ENCODE data around the gene TOGARAM1.

The TOGARAM1 gene, protein sequence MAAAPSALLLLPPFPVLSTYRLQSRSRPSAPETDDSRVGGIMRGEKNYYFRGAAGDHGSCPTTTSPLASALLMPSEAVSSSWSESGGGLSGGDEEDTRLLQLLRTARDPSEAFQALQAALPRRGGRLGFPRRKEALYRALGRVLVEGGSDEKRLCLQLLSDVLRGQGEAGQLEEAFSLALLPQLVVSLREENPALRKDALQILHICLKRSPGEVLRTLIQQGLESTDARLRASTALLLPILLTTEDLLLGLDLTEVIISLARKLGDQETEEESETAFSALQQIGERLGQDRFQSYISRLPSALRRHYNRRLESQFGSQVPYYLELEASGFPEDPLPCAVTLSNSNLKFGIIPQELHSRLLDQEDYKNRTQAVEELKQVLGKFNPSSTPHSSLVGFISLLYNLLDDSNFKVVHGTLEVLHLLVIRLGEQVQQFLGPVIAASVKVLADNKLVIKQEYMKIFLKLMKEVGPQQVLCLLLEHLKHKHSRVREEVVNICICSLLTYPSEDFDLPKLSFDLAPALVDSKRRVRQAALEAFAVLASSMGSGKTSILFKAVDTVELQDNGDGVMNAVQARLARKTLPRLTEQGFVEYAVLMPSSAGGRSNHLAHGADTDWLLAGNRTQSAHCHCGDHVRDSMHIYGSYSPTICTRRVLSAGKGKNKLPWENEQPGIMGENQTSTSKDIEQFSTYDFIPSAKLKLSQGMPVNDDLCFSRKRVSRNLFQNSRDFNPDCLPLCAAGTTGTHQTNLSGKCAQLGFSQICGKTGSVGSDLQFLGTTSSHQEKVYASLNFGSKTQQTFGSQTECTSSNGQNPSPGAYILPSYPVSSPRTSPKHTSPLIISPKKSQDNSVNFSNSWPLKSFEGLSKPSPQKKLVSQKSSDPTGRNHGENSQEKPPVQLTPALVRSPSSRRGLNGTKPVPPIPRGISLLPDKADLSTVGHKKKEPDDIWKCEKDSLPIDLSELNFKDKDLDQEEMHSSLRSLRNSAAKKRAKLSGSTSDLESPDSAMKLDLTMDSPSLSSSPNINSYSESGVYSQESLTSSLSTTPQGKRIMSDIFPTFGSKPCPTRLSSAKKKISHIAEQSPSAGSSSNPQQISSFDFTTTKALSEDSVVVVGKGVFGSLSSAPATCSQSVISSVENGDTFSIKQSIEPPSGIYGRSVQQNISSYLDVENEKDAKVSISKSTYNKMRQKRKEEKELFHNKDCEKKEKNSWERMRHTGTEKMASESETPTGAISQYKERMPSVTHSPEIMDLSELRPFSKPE (N-terminal part only)

DNA sequence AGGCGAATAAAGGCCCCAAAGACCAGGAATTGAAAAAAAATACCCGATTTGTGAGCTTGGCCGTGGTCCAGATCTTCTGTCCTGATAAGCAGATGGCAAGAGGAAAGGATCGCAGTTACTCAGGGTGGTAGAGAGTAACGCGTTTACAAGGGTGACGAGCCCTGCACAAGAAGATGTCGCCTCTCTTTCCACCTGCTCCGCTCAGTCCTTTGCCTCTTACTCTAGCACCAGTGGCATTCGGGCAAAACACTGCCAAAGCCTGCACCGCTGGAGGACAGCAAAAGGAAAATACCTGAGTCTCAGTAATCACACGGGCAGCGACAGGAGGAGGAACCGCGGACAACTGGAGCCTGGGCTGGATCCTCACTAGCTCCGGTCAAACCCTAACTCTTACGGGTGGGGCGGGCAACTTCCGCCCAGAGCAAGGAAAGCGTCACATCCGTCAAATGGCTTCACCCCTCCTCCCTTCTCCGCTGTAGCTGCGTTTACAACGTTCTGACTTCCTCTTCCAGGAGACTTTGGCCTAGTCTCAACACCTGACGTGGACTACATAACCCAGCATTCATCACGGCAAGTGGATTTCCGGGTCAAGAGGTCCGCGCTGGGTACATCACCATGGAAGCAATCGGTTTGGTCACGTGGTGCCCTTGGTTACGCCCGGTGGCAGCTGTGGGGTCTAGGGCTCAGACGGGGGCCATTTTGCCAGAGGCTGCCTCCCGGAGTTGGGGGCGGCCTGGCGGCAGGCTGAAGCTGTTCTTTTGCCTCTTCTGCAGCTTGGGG lies at the start of gene TOGARAM1, which contains the start of gene KLHL28:
Gene TOGARAM1, plus strand, starts transcription at position 637 of the 780 bp plus-strand sequence. CDS start 232 bp downstream, outside the sequence.
Gene KLHL28, minus strand, starts transcription at position 394 of the 780 bp plus-strand sequence. CDS start 16,019 bp downstream, outside the sequence.
- DNase-seq, result peak; percentile 94

GRCh38 chr14:44914849-44915248 lies 47.1 kb upstream of the TOGARAM1 start:
- no peak for DNase-seq

- DNase-seq, result no peak
Observed at GRCh38 chr14:44928793-44929192, 33.2 kb upstream of the TOGARAM1 start.

GRCh38 chr14:44935155-44935554 lies 26.8 kb upstream of the TOGARAM1 start:
- no peak for DNase-seq

DNA sequence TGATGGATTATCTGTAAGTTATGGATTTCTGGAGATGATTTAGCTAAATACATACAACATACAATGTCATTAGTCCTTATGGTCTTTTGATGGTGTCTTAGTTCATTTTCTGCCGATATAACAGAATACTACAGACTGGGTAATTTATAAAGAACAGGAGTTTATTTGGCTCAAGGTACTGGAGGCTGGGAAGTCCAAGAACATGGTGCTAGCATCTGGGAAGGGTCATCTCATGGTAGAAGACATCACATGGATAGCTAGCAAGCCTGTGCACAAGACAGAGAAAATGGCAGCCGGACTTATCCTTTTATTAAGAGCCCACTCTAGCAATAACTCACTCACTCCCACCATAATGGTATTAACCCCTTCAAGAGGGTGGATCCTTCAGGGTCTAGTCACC lies 24.4 kb upstream of the TOGARAM1 start:
- DNase-seq, result no peak

GRCh38 chr14:44940211-44940610 lies 21.8 kb upstream of the TOGARAM1 start:
- DNase-seq, result no peak

GRCh38 chr14:44940944-44941343 lies 21.0 kb upstream of the TOGARAM1 start:
- DNase-seq, result no peak

- DNase-seq, result no peak
Observed at GRCh38 chr14:44941591-44941990, 20.4 kb upstream of the TOGARAM1 start.

- DNase-seq, result no peak
Observed at GRCh38 chr14:44942436-44942835, 19.6 kb upstream of the TOGARAM1 start.

DNA sequence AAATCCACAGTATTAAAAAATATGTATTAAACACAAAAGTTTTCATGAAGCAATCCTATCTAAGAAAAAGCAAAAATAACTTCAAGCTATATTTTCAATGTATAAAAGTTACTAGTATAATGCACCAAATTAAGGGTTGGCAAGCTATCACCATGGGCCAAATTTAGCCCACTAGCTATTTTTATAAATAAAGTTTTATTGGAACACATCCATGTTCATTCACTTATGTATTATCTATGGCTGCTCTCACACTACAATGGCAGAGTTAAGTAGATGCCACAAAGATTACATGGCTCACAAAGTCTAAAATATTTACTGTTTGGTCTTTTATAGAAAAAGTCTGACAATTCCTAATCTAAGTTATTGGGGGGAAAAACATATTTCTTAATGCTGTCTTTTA lies 17.9 kb upstream of the TOGARAM1 start:
- no peak for DNase-seq

GRCh38 chr14:44945264-44945663 lies 16.7 kb upstream of the TOGARAM1 start:
- no peak for DNase-seq

GRCh38 chr14:44951051-44951450 lies 10.9 kb upstream of the TOGARAM1 start:
- no peak for DNase-seq

- no peak for DNase-seq
Observed at GRCh38 chr14:44952391-44953110, 9.4 kb upstream of the TOGARAM1 start.

GRCh38 chr14:44954750-44955149 lies 7.2 kb upstream of the TOGARAM1 start:
- no peak for DNase-seq

DNA sequence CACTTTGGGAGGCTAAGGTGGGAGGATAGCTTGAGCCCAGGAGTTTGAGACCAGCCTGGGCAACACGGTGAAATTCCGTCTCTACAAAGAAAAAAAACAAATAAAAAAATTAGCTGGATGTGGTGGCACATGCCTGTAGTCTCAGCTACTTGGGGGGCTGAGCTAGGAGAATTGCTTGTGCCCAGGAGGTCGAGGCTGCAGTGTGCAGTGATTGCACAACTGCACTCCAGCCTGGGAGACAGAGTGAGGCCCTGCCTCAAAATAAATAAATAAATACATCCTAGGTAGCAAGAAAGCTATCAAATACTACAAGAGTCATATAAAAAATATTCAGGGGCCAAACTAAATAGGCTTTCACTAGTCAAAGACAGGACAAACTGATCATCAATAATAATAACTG lies 6.5 kb upstream of the TOGARAM1 start:
- no peak for DNase-seq

GRCh38 chr14:44956866-44957265 lies 5.1 kb upstream of the TOGARAM1 start:
- no peak for DNase-seq

GRCh38 chr14:44959538-44959937 lies 2.5 kb upstream of the TOGARAM1 start:
- DNase-seq, result no peak

- DNase-seq, result no peak
Observed at GRCh38 chr14:44960146-44960545, 1.8 kb upstream of the TOGARAM1 start.

DNA sequence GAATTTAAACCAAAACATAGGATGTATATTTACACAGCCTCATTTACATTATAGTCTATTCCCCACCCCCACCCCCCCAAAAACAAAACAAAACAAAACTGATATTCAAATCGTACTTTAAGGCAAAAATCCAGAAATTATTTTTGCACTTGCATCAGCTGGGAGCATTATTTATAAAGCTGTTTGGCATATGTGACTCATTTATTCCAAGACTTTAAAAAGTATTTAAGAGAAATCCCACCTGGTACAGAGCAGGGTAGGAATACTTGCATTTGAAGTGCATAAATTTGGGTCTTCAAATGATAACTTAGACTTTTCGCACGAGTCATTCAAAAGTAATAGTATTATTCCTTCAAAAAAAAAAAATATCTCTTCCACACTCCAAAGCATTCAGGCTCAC lies 1.3 kb upstream of the TOGARAM1 start:
- no peak for DNase-seq

DNA sequence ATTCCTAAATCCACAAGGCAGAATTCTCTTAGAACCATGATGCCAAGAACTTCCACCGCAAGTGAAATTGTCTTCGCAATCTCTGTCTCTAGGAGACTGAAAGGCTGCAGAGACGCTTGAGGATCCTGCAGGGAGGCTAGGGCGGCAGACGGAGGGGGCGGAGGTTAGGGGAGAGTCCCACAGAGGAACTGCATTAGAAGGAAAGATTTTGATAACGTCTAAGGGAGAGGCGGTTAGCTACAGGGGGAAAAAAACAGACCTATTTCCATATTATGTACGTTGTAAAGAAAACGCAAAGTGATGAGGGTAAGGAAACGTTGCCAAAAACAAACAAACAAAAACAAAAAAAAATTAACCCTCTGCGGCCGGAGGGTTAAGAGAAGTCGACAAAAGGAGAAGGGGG lies 838 bp upstream of the TOGARAM1 start:
- no peak for DNase-seq

- DNase-seq, result no peak
Observed at GRCh38 chr14:44962334-44963043, 499 bp downstream of the TOGARAM1 start.

Data from NCI-H1048 (cell line).